Panc1 (cell line): ENCODE data around the gene NUP210L. TPM values are rescaled to one million over a fixed set of nuclear protein-coding genes. Genes with fewer than 3 reads are reported as not detected.

Experiments
- ATAC-seq: fragments of 200-7000 bp; cut with Tn5 transposase; 2 replicates; pipeline ENCODE4 v1.9.1; 2020; ENCODE audit warnings: mild to moderate bottlenecking, moderate library complexity
- BruUV-seq: library from RNA; stranded (reverse); fragments of 400-500 nt; replicated peaks from 2 replicates; lab custom pipeline; 2021; lab: Mats Ljungman, UMichigan
- CTCF ChIA-PET: fragments of 300-600 bp; sonication (Branson Sonifier 250); formaldehyde crosslinking; loops from one replicate; lab custom pipeline; 2022; ENCODE audit warnings: antibody characterized with exemption; lab: Charles Lee
- POLR2A ChIA-PET: fragments of 300-600 bp; sonication (Branson Sonifier 250); formaldehyde crosslinking; loops from one replicate; lab custom pipeline; 2022; ENCODE audit warnings: antibody characterized with exemption; lab: Charles Lee
- DNase-seq: peaks from one replicate; pipeline ENCODE4 v3.0.0-alpha.2; 2010; ENCODE audit warnings: low read depth, low spot score
- H3K27ac ChIP-seq: 2 replicates; pipeline ENCODE4 v1.5.1; 2011; ENCODE audit warnings: mild to moderate bottlenecking, low read length, inconsistent platforms
- H3K27me3 ChIP-seq: fragments of 200-500 bp; sonication (Bioruptor generic); 2 replicates; pipeline ENCODE4 v1.6.0; 2014; ENCODE audit warnings: low read length, inconsistent platforms; ENCODE audit not compliant: control insufficient read depth, insufficient read depth
- H3K36me3 ChIP-seq: fragments of 200-500 bp; sonication (Bioruptor generic); 2 replicates; pipeline ENCODE4 v1.5.1; 2014; ENCODE audit warnings: inconsistent platforms, mild to moderate bottlenecking, low read length, moderate library complexity; ENCODE audit not compliant: control insufficient read depth, insufficient read depth
- H3K4me1 ChIP-seq: 2 replicates; pipeline ENCODE4 v1.5.1; 2011; ENCODE audit warnings: inconsistent platforms, mild to moderate bottlenecking, low read length, moderate library complexity; ENCODE audit not compliant: control insufficient read depth, insufficient read depth
- H3K4me3 ChIP-seq, 2 experiments: 2 replicates each; pipeline ENCODE4 v1.5.1; 2011 to 2012; ENCODE audit warnings: low read depth in 2 of 2, low read length in 2 of 2, mild to moderate bottlenecking in 2 of 2, inconsistent platforms in 1 of 2, moderate library complexity in 1 of 2
- H3K9me3 ChIP-seq: fragments of 200-500 bp; sonication (Bioruptor generic); 2 replicates; pipeline ENCODE4 v1.5.1; 2014; ENCODE audit warnings: low read depth, mild to moderate bottlenecking, inconsistent platforms, low read length, moderate library complexity; ENCODE audit not compliant: control insufficient read depth, insufficient read depth
- POLR2AphosphoS5 ChIP-seq: IDR thresholded peaks from 2 replicates; pipeline ENCODE4 v1.6.1; 2012; ENCODE audit warnings: mild to moderate bottlenecking, low read depth, low read length, moderate library complexity
- REST ChIP-seq, 2 experiments: IDR thresholded peaks; 2 replicates each; pipeline ENCODE4 v1.6.1; 2011 to 2012; ENCODE audit warnings: low read depth in 2 of 2, control low read depth in 1 of 2, low read length in 1 of 2, mild to moderate bottlenecking in 1 of 2, moderate library complexity in 1 of 2; ENCODE audit not compliant: insufficient read depth in 1 of 2
- SIN3A ChIP-seq: IDR thresholded peaks from 2 replicates; pipeline ENCODE4 v1.6.1; 2012; ENCODE audit warnings: low read depth, mild to moderate bottlenecking, low read length, moderate library complexity, borderline replicate concordance; ENCODE audit not compliant: insufficient read depth
- TCF7L2 ChIP-seq: IDR thresholded peaks from 2 replicates; pipeline ENCODE4 v1.6.1; 2011; ENCODE audit warnings: mild to moderate bottlenecking, low read depth, low read length, inconsistent platforms
- in situ Hi-C: cut with HindIII; loops from 2 replicates; pipeline ENCODE4 v1.10.0; 2016; ENCODE audit warnings: low sequenced_read_pairs, low pct_unique_long_range_greater_than_20kb
- intact Hi-C: fragments of 100-400 bp; cut with micrococcal nuclease; formaldehyde crosslinking; loops from one replicate; pipeline ENCODE4 v1.10.0; 2022; ENCODE audit not compliant: unreplicated experiment
- total RNA-seq: library from RNA; stranded (reverse); gene quantifications from one replicate; pipeline ENCODE4 v1.2.1, GENCODE V29; 2021; ENCODE audit not compliant: unreplicated experiment
- TF ChIP-seq, protein P1 (sequence below): fragments of 450-650 bp; IDR thresholded peaks from 2 replicates; pipeline ENCODE4 v1.5.1; 2017; ENCODE audit warnings: mild to moderate bottlenecking

NUP210L gene
- total RNA-seq, 1 experiment from 2014 or later = 0.05 TPM

DNA sequence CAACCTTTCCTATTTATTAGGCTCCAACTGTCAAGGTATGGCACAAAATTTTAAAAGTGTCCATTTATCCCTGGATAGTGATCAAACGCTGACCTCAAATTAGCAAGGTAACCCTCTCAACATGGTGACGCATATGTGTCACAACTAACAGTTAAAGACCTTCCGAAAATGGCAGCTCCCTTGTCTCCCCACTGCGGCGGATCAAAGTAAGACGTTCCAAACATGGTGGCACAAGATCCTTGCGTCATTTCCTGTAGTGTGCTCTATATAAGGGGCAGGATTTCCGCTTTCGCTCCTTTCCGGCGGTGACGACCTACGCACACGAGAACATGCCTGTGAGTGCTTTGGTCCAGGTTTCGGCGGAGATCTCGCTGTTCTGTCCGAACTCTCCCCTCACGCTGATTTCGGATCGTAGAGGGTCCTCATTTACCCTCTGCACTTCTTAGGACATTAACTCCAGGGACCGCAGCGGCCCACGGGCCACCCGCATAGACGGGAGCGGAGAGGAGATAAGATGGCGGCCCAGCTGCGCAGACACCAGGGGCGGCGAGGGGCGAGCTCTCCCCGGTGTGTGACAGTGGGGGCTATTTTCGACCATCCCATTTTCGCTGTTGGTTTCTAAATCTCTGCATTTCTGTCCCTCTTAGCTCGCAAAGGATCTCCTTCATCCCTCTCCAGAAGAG lies 164.3 kb downstream of the NUP210L start, which contains the start of gene RPS27:
RPS27 (plus strand) TSS at position 295 of the 683 bp plus-strand sequence; CDS start at position 330, 35 bp downstream.
- CTCF ChIA-PET = no interaction called here
- DNase-seq (peak; percentile 95), ATAC-seq (peak; percentile 80)
- POLR2A ChIA-PET = interaction anchor here (0.6 to 1.3 kb wide), 12 partner anchors 9 to 319 kb away, joined by 3 to 11 read pairs (median 3); partner anchors contain the start of genes CREB3L4, ILF2, INTS3 and JTB
- peak within 1 kb of the TSS; percentile 87 to 92 for H3K4me3 ChIP-seq
- peak within 1 kb of the TSS; percentile 97 for H3K27ac ChIP-seq
- peaks cover 18% of the 10 kb centered on the region for H3K36me3 ChIP-seq
- H3K27me3 ChIP-seq = no peaks in the 10 kb centered on the region
- H3K9me3 ChIP-seq = no peaks in the 10 kb centered on the region
- intact Hi-C loops (no loop called here), in situ Hi-C loops (no loop called here)
- TF ChIP-seq POLR2AphosphoS5 (peak; percentile 100), TCF7L2 (peak; percentile 100), SIN3A (0 out of 2 replicates have a peak, but pooled peaks have one; percentile 82), REST (IDR thresholded peaks at IDR 0.05; ENCODE audit: insufficient read depth in 1 of 2, low read depth in 2 of 2, low read length in 1 of 2) (peak in 1 of 2 experiments; percentile 45; a peak in 1 of 4 replicates)
- TF ChIP-seq, protein P1, sequence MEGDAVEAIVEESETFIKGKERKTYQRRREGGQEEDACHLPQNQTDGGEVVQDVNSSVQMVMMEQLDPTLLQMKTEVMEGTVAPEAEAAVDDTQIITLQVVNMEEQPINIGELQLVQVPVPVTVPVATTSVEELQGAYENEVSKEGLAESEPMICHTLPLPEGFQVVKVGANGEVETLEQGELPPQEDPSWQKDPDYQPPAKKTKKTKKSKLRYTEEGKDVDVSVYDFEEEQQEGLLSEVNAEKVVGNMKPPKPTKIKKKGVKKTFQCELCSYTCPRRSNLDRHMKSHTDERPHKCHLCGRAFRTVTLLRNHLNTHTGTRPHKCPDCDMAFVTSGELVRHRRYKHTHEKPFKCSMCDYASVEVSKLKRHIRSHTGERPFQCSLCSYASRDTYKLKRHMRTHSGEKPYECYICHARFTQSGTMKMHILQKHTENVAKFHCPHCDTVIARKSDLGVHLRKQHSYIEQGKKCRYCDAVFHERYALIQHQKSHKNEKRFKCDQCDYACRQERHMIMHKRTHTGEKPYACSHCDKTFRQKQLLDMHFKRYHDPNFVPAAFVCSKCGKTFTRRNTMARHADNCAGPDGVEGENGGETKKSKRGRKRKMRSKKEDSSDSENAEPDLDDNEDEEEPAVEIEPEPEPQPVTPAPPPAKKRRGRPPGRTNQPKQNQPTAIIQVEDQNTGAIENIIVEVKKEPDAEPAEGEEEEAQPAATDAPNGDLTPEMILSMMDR = no peak
- peaks cover 13% of the 10 kb centered on the region for H3K4me1 ChIP-seq
- TSS peak; percentile 97 for BruUV-seq

DNA sequence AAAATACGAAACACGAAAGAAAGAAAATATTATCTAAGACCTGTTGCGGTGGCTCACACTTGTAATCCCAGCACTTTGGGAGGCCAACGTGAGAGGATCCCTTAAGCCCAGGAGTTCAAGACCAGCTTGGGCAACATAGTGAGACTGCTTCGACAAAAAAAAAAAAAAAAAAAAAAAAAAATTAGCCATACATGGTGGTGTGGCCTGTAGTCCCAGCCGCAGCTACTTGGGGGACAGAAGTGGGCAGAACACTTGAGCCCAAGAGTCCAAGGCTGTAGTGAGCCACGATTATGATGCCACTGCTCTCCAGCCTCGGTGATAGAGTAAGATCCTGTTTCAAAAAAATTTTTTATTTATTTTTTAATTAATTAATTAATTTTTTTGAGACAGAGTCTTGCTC lies 167.3 kb downstream of the NUP210L start:
- Histone ChIP-seq H3K27ac (no peak overlapping the region), H3K9me3 (no peaks in the 10 kb centered on the region), H3K36me3 (peaks cover 14% of the 10 kb centered on the region), H3K27me3 (no peaks in the 10 kb centered on the region), H3K4me3 (no peak overlapping the region), H3K4me1 (peaks cover 18% of the 10 kb centered on the region)
- intact Hi-C loops (loop anchor here (2.0 to 5.0 kb wide), 2 partner anchors 191 to 310 kb away; partner anchors contain the start of gene NPR1), in situ Hi-C loops (no loop called here)
- CTCF ChIA-PET = interaction anchor here (0.7 to 1.2 kb wide), 5 partner anchors 10 to 191 kb away, joined by 3 to 6 read pairs (median 4); partner anchors contain the start of gene JTB
- TF ChIP-seq TCF7L2 (no peak), POLR2AphosphoS5 (no peak), REST (IDR thresholded peaks at IDR 0.05; ENCODE audit: insufficient read depth in 1 of 2, low read depth in 2 of 2, low read length in 1 of 2) (no peak), SIN3A (no peak)
- TF ChIP-seq, protein P1 = no peak
- BruUV-seq = no TSS peak
- ATAC-seq = no peak
- no peak for DNase-seq
- POLR2A ChIA-PET = interaction anchor here (0.6 to 0.7 kb wide), 4 partner anchors 55 to 191 kb away, joined by 3 to 7 read pairs (median 5); no protein-coding TSS in a partner anchor
